ENCODE data around the gene RTL9.
"Not testable (repeated sequence)": the region's sequence is repeated elsewhere in the genome, so short reads cannot be mapped to it uniquely, and the experiment has no call there.

The RTL9 gene

GRCh38 chrX:110346681-110347080 is 12.0 kb upstream of the RTL9 start:
- no peak for DNase-seq

DNA sequence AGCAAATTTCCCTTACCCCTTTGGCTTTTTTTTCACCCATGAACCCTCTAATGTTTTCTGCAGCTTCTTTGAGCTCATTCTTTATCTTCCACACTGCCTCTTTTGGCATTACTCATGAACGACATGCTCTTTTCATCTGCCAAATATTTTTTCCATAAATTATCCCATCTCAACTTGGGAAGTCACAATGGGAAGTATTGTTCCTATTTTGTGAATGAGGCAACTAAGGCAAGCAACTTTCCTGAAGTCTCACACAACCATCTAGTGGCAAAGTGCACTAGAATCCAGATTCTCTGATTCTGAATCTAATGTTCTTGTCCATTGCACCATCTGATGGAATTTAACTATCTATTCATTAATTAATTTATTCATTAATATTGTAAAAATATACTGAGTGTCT is 625 bp downstream of the RTL9 start:
- no peak for DNase-seq

DNA sequence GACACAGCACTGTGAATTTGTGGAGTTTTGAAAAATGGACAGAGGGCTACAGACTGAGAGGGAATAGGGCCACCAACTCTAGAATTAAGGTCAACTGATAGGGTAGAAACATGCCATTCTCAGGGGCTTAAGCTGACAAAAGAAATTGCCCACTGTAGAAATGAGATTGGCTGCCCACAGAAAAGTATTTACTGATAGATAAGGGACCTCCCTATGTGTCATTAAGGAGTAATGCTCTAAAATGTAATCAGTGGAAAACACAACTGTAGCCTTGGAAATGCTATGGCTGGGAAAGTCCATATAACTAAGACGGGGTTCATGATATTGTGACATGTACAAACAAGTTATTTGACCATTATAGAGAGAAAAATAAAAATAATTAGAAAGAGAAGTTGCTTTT is 4.6 kb downstream of the RTL9 start:
- no peak for DNase-seq

DNA sequence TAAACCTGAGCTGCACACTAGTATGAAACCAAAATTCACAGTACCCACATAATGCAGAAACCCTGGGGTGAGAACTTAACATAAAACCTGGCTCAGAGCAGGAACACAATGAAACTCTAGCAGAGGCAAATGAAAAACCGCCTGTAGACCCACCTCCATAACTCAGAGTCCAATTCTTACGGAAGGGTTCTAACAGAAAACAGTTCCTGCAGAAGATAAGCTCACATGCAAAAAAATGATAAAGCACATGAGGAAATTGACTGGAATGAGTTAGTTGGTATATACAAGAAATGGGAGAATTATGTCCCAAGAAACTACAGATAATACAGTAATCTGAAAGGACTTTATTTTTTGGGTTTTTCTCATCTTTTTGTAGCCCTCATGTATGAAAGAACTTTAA is 14.7 kb downstream of the RTL9 start:
- no peak for DNase-seq

DNA sequence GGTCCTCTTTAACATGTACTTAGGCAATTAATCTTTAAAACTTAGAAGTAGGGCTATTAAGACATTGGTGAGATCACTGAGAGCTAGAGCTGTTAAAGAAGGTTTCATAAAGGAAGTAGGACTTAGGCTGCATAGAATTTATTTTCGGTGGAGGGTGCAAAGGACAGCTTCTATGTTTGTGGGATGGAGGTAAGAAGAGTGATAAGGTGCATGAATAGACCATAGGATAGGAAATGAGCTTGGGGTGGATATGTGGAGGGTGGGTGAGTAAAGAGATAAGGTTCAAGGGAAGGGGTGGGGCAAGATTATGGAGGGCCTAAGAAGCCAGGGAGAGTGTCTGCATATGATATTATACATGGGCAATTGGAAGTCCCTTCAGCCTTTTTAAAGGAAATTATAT is 15.9 kb downstream of the RTL9 start:
- DNase-seq = no peak

DNA sequence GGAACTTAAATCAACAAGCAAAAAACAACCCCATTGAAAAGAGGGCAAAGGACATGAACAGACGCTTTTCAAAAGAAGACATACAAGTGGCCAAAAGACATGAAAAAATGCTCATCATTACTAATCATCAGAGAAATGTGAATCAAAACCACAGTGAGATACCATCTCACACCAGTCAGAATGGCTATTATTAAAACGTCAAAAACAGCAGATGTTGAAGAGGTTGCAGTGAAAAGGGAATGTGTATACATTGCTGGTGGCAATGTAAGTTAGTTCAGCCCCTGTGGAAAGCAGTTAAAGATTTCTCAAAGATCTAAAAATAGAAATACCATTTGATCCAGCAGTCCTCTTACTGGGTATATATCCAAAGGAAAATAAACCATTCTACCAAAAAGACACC is 22.6 kb downstream of the RTL9 start:
- DNase-seq = no peak

- no peak for DNase-seq
Measured at GRCh38 chrX:110383414-110383813, 24.8 kb downstream of the RTL9 start.

- no peak for DNase-seq
Measured at GRCh38 chrX:110384490-110384889, 25.8 kb downstream of the RTL9 start.

- no peak for DNase-seq
Measured at GRCh38 chrX:110389570-110389969, 30.9 kb downstream of the RTL9 start.

DNA sequence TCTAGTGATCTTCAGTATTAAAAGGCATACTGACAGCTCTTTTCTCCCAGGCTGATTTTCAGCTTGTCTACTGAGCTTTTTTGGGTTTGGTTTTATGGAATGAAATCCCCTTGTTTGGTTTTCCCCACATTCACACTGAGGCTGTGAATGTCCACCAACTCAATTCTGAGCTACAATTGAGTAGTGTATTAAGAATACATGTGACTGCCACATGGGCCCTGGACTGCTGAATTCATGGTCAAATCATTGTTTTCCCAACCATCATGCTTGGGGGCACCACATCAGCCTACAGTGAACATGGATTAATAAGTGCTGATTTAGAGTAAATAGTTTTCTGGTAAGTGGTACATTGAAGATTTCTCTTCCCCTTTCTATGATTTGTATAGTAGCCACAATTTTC is 32.4 kb downstream of the RTL9 start:
- no peak for DNase-seq

DNA sequence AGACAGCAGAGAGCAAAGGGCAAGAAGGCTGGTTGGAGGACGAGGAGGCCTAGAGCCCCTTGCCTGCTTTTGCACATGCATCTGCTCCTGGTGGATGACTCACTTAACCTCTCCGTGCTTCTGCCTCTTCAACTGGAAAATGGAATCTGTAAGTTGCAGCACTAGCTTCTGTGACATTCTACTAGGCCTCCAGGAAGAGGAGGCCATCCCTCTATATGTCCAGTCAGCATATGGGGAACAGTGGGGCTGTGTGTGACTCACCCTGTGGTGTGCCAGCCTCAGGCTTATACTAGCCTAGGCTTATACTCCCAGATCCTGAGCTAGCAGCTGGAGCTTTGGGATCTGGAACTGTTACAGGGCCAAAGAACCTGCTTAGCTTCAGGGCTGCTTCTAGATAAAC is 36.0 kb downstream of the RTL9 start:
- no peak for DNase-seq

- no peak for DNase-seq
Measured at GRCh38 chrX:110395877-110396276, 37.2 kb downstream of the RTL9 start.

DNA sequence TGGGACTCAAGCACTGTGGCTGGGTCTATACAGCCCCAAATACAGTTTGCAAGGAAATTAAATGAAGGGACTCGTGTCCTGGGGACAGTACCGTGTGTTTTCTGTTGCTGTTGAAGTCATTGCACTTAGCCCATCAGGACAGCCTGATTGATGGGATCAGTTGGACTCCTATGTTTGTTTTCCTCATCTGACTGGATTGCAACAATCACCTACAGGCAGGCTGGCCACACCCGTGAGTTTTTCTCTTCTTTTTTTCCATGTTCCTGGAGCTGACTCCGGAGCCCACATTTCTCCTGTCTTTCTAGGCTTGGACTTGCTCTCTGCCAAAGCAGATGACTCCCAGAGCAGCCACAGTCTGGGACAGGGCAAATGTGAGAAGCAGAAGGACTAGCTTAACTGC is 38.1 kb downstream of the RTL9 start:
- no peak for DNase-seq

GRCh38 chrX:110397339-110397738 is 38.7 kb downstream of the RTL9 start:
- no peak for DNase-seq

GRCh38 chrX:110397904-110398303 is 39.3 kb downstream of the RTL9 start:
- DNase-seq = no peak

GRCh38 chrX:110399497-110399896 is 40.8 kb downstream of the RTL9 start:
- DNase-seq = no peak

GRCh38 chrX:110399966-110400365 is 41.3 kb downstream of the RTL9 start:
- DNase-seq = no peak

DNA sequence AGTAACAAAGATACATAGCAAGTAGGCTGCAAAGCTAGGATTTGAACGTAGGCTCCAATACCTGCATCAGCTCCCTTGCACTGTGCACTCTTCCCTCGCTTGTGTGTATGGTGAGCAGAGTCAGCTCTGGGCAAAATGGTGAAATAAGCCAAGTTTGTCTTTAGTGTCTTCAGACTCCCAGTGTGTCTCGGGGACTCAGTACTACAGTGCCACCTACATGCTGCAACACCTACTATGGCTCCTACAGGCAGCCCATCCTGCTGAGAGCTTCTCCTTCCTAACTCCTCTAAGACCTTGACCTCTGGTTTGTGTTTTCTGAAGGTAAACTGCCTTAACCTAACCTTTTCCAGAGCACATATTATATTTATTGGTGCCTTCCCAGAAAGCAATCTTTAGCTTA is 42.5 kb downstream of the RTL9 start:
- no peak for DNase-seq

GRCh38 chrX:110402091-110402849 is 43.6 kb downstream of the RTL9 start:
- DNase-seq = no peak

- DNase-seq = no peak
Measured at GRCh38 chrX:110402850-110403221, 44.2 kb downstream of the RTL9 start.

DNA sequence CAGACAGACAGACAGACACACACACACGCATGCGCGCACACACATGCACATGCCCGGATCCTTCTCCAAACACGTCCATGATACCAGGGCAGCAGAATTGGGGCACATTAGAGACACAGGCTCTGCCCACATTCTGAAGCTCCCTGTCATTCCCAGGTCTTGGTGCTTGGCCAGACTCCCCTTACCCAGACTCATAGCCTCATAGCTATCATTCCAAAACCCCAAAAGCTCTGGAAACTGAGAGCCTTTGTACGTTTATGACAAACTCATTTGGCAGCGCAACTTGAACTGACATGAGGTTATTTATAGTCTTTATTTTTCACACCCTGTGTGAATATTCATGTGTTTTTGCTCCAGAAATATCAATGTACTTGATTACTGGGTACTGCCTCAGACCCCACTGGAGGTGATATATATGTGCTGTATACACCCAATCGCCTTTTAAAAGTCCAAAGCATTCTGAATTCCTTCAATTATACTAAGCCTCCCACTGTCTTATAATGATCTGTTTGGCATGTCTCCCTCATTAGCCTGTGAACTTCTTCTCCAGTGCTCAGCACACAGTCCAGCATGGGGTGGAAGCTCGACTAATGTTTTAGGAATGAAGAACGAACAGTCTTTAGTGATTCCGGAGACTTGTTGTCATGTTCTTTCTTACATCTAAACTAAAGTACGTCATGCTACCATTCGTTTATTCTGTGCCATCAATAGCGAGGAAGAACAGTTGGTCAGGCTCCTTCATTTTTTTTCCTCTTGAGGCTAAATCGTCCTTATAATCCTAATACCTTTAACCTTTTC is 45.0 kb downstream of the RTL9 start:
- DNase-seq = no peak

DNA sequence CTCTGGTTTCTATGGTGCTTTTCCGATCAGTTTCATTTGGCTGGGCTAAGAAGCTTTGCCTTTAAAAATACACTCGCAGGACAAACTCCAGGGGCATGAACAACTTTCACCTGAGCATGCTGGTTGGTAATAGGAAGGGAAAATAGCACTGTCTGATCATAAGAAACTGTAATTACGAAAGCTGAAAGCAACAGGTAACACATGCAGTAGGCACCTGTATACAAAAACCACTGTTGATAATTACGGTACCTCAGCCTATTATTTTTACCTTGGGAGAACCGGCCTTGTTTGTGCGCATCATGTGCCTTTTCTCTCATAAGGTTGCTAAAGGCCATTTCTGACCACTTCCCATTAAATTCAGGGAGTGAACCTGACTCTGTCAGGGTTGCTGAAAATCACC is 45.7 kb downstream of the RTL9 start:
- DNase-seq = no peak

DNA sequence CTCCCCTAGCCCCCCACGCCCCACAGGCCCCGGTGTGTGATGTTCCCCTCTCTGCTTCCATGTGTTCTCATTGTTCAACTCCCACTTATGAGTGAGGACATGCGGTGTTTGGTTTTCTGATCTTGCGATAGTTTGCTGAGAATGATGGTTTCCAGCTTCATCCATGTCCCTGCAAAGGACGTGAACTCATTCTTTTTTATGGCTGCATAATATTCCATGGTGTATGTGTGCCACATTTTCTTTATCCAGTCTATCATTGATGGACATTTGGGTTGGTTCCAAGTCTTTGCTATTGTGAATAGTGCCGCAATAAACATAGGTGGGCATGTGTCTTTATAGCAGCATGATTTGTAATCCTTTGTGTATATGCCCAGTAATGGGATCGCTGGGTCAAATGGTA is 47.6 kb downstream of the RTL9 start:
- DNase-seq = not testable (repeated sequence)

GRCh38 chrX:110406822-110407221 is 48.2 kb downstream of the RTL9 start:
- DNase-seq = no peak

All from C1 segment of cervical spinal cord (tissue), 14 donors.